Stomach smooth muscle (tissue), 2 donors: Measurements from ENCODE around the gene OR10H5.
"Not testable (repeated sequence)": the region's sequence is repeated elsewhere in the genome, so short reads cannot be mapped to it uniquely, and the experiment has no call there.

Experiments
- H3K27ac ChIP-seq: one replicate; pipeline ENCODE4 v1.7.0; 2013; ENCODE audit warnings: mild to moderate bottlenecking, low read length, inconsistent platforms
- H3K27me3 ChIP-seq, 2 donors: one replicate each; pipeline ENCODE4 v1.7.0; 2013; ENCODE audit warnings: low read length in 2 of 2; ENCODE audit not compliant: insufficient read depth in 2 of 2, control insufficient read depth in 1 of 2
- H3K36me3 ChIP-seq, 2 donors: one replicate each; pipeline ENCODE4 v1.7.0; 2013; ENCODE audit warnings: low read length in 2 of 2; ENCODE audit not compliant: control insufficient read depth in 2 of 2, insufficient read depth in 2 of 2
- H3K4me1 ChIP-seq: one replicate; pipeline ENCODE4 v1.7.0; 2013; ENCODE audit warnings: low read length; ENCODE audit not compliant: control insufficient read depth, insufficient read depth
- H3K4me3 ChIP-seq, 2 donors: one replicate each; pipeline ENCODE4 v1.7.0; 2013; ENCODE audit warnings: low read length in 2 of 2
- H3K9ac ChIP-seq, 2 donors: one replicate each; pipeline ENCODE4 v1.7.0; 2013; ENCODE audit warnings: low read length in 2 of 2, mild to moderate bottlenecking in 1 of 2
- H3K9me3 ChIP-seq, 2 donors: one replicate each; pipeline ENCODE4 v1.7.0; 2013; ENCODE audit warnings: low read length in 2 of 2; ENCODE audit not compliant: control insufficient read depth in 2 of 2
- donor health status: healthy.
- donor health status: Pancreatic carcinoma.

The OR10H5 gene, protein sequence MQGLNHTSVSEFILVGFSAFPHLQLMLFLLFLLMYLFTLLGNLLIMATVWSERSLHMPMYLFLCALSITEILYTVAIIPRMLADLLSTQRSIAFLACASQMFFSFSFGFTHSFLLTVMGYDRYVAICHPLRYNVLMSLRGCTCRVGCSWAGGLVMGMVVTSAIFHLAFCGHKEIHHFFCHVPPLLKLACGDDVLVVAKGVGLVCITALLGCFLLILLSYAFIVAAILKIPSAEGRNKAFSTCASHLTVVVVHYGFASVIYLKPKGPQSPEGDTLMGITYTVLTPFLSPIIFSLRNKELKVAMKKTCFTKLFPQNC

DNA sequence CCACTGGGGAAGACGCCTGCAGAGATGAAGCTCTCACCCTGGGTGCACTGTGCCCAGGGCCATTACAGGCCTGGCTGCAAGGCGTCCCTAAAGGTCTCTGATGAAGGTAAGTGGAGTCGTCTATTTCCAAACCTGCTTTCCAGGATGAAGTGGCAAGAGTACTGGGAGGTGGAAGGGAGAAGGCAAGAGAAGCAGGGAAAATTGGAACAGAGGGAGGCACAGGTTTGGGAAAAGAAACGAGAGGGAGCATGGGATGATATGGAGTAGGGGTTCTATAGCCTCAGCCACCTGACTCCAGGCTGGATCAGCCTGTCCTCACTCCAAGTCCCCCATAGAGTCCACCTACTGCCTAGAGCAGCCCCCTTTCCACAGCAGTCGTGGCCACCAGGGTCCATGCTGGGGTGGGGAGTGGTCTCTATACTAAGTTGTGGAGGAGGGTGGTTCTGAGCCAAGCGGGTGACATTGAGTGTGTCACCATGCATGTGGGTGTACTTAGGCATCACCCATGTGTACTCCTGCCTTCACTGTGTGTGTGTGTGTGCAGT is at the start of gene OR10H5:
Gene OR10H5 (plus strand): TSS at position 51 of the 545 bp plus-strand sequence. CDS start 6,388 bp downstream, outside the sequence.
- H3K9me3 ChIP-seq: no peaks in the 10 kb centered on the region

DNA sequence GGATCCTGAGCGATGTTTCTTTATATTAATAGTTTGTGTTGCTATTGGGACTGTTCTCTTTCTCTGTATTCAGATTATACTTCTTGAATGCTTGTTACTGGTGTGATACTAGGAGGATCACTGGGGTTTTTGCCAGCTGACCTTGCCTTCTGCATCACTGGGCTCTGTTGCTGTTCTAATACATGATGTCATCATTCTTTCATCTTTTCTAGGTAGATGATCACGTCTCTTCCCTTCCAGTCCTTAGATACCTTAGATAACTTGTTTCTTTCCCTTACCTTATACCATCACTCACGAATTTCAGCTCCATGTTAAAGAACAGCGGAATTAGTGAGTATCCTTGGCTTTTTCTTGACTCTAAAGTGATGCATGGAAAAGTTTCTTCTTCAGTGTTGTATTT is 49.7 kb upstream of the OR10H5 start, which contains the start of gene OR10H3:
Gene OR10H3 (plus strand): TSS at position 264 of the 400 bp plus-strand sequence. CDS start 3,408 bp downstream, outside the sequence.
- H3K9ac ChIP-seq: no peak within 1 kb of the TSS

More for the DNA sequence above, at the start of gene OR10H5:
- H3K36me3 ChIP-seq: no peaks in the 10 kb centered on the region
- no peak within 1 kb of the TSS for H3K4me3 ChIP-seq
- peaks cover 0 to 9% of the 10 kb centered on the region in 2 donors for H3K27me3 ChIP-seq
- H3K4me1 ChIP-seq: no peaks in the 10 kb centered on the region
- H3K9ac ChIP-seq: no peak within 1 kb of the TSS
- no peak within 1 kb of the TSS for H3K27ac ChIP-seq

DNA sequence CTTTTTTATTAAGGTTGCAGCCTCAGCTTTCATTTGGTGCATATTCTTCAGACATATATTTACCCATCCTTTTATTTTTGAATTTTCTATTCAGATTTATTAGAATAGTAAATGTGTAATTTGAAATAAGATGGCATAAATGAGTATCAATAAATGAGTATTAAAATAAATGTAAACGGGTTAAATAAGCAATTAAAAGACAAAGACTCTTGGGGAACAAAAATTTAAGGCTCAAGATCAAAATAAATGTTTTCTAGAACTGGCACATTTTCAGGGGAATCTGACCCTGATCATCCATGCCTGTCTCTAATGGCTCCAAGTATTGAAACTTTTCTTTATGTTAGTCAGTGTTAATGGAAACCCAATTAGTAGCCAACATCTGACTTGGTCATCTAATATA is 46.7 kb upstream of the OR10H5 start:
- H3K4me1 ChIP-seq: no peaks in the 10 kb centered on the region
- H3K27ac ChIP-seq: no peak overlapping the region
- no peak overlapping the region for H3K4me3 ChIP-seq
- H3K9ac ChIP-seq: no peak overlapping the region
- H3K27me3 ChIP-seq: no peaks in the 10 kb centered on the region
- H3K9me3 ChIP-seq: peaks cover 8 to 9% of the 10 kb centered on the region in 2 donors
- H3K36me3 ChIP-seq: no peaks in the 10 kb centered on the region

More for the DNA sequence above, 49.7 kb upstream of the OR10H5 start, which contains the start of gene OR10H3:
- no peak within 1 kb of the TSS for H3K27ac ChIP-seq
- H3K4me3 ChIP-seq: no peak within 1 kb of the TSS
- no peaks in the 10 kb centered on the region for H3K27me3 ChIP-seq
- H3K9me3 ChIP-seq: peaks cover 8 to 9% of the 10 kb centered on the region in 2 donors
- H3K4me1 ChIP-seq: no peaks in the 10 kb centered on the region
- H3K36me3 ChIP-seq: no peaks in the 10 kb centered on the region

- no peaks in the 10 kb centered on the region for H3K4me1 ChIP-seq
- no peak overlapping the region for H3K9ac ChIP-seq
- no peak overlapping the region for H3K27ac ChIP-seq
- H3K27me3 ChIP-seq: peaks cover 3 to 9% of the 10 kb centered on the region in 2 donors
- no peaks in the 10 kb centered on the region for H3K36me3 ChIP-seq
- H3K9me3 ChIP-seq: peaks cover 0 to 4% of the 10 kb centered on the region in 2 donors
- no peak overlapping the region for H3K4me3 ChIP-seq
These were observed 39.2 kb upstream of the OR10H5 start for GRCh38 chr19:15748239-15748638.

- no peaks in the 10 kb centered on the region for H3K9me3 ChIP-seq
- no peaks in the 10 kb centered on the region for H3K4me1 ChIP-seq
- no peak overlapping the region for H3K27ac ChIP-seq
- H3K9ac ChIP-seq: no peak overlapping the region
- no peak overlapping the region for H3K4me3 ChIP-seq
- H3K36me3 ChIP-seq: no peaks in the 10 kb centered on the region
- peaks cover 11 to 18% of the 10 kb centered on the region in 2 donors for H3K27me3 ChIP-seq
These were observed 29.1 kb upstream of the OR10H5 start for GRCh38 chr19:15758379-15758778.

DNA sequence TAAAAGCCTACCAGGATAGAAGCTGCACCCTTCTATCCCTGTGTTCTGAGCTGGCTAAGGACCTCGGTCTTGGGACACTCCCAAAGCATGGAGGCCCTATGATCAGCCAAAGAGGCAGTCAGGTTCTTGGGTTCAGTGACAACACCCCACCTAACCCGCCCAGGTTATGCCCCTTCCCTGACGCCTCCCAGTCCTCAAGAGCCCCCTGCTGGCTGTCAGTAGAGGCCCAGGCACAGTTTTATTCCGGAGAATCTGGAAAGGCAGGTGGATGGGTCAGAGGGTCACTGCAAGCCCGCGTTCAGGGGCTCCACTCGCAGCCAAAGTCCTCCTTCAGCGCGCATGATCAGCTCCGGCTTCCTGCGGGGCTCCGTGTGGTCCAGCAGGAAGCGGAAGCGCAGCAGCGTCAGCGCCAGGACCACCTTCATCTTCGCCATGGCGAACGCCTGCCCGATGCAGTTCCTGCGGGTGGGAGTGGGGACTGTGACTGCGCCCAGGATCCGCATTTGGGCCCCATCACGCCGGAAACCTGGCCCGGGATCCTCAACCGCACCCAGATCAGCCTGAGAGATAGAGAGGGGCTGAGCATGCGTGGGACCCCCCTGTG is 27.4 kb upstream of the OR10H5 start:
- Histone ChIP-seq H3K9ac (no peak overlapping the region), H3K36me3 (no peaks in the 10 kb centered on the region), H3K4me3 (no peak overlapping the region), H3K4me1 (no peaks in the 10 kb centered on the region), H3K27me3 (peaks cover 11 to 18% of the 10 kb centered on the region in 2 donors), H3K27ac (no peak overlapping the region), H3K9me3 (no peaks in the 10 kb centered on the region)

- Histone ChIP-seq H3K27me3 (peaks cover 2 to 9% of the 10 kb centered on the region in 2 donors), H3K36me3 (peaks cover 0 to 5% of the 10 kb centered on the region in 2 donors), H3K9me3 (peaks cover 3 to 10% of the 10 kb centered on the region in 2 donors), H3K27ac (no peak overlapping the region), H3K4me1 (no peaks in the 10 kb centered on the region), H3K9ac (no peak overlapping the region), H3K4me3 (no peak overlapping the region)
These were observed 17.9 kb upstream of the OR10H5 start for GRCh38 chr19:15769586-15769985.

DNA sequence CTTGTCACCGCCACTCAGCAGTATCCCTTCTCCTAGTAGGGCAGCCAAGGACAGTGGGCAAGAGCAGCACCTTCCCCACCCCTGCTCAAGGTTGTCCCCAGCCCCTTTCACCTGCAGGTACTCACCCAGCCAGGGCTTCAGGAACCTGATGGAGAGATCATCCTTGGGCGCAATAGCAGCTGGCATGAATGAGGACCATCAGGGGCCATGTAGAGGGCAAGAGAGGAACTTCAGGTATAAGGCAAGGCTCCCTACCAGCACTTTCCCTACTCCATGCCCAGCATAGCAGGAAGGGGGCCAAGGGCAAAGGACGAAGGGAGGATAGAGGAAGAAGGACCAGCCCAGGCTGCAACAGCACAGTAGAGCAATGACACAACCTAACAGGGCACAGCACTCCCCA is 13.3 kb upstream of the OR10H5 start:
- H3K4me1 ChIP-seq, H3K27ac ChIP-seq, H3K36me3 ChIP-seq, H3K27me3 ChIP-seq, H3K9me3 ChIP-seq, H3K4me3 ChIP-seq, H3K9ac ChIP-seq: not testable (repeated sequence)

GRCh38 chr19:15775249-15775648 is 12.2 kb upstream of the OR10H5 start:
- Histone ChIP-seq H3K9me3 (peaks cover 0 to 2% of the 10 kb centered on the region in 2 donors), H3K4me3 (no peak overlapping the region), H3K9ac (no peak overlapping the region), H3K27ac (no peak overlapping the region), H3K27me3 (no peaks in the 10 kb centered on the region), H3K4me1 (peaks cover 9% of the 10 kb centered on the region), H3K36me3 (peaks cover 0 to 3% of the 10 kb centered on the region in 2 donors)

- Histone ChIP-seq H3K27me3 (no peaks in the 10 kb centered on the region), H3K4me1 (peaks cover 19% of the 10 kb centered on the region), H3K36me3 (peaks cover 0 to 3% of the 10 kb centered on the region in 2 donors), H3K27ac (no peak overlapping the region), H3K9me3 (peaks cover 0 to 2% of the 10 kb centered on the region in 2 donors), H3K4me3 (no peak overlapping the region), H3K9ac (no peak overlapping the region)
These were observed 11.2 kb upstream of the OR10H5 start for GRCh38 chr19:15776264-15776663.
